ENCODE data around the gene BDKRB2. TPM values are rescaled to one million over a fixed set of nuclear protein-coding genes. Genes with fewer than 3 reads are reported as not detected.

The BDKRB2 gene
- total and polyA plus RNA-seq, 2 of the 8 experiments (the other 6 are each of a cell fraction or from before 2014, with no cell fraction given): 0.13 to 0.21 TPM

GRCh38 chr14:96156804-96157760, 47.6 kb upstream of the BDKRB2 start:
- Histone ChIP-seq H3K18ac (ENCODE audit: extremely low read depth, low read length) (no peak overlapping the region), H3K9ac (replicated peaks in 1 of 4; ENCODE audit: extremely low read depth in 1 of 4, low read depth in 3 of 4, low read length in 3 of 4) (no peak overlapping the region), H3K4me1 (replicated peaks in 1 of 4; ENCODE audit: control insufficient read depth in 3 of 4, insufficient read depth in 4 of 4, low read length in 3 of 4) (no peaks in the 10 kb centered on the region), H3K27ac (ENCODE audit: low read depth, low read length) (no peak overlapping the region), H2AFZ (ENCODE audit: low read length) (no peak overlapping the region), H3K36me3 (ENCODE audit: control insufficient read depth in 2 of 4, insufficient read depth in 4 of 4, low read length in 3 of 4) (no peaks in the 10 kb centered on the region), H3K23ac (ENCODE audit: insufficient read length) (no peak overlapping the region), H4K20me1 (replicated peaks in 1 of 2; ENCODE audit: control insufficient read depth in 1 of 2, insufficient read depth in 2 of 2, low read length in 2 of 2) (no peaks in the 10 kb centered on the region), H4K8ac (ENCODE audit: extremely low read depth, insufficient read depth, low read length) (no peak overlapping the region), H2BK12ac (ENCODE audit: low read depth, low read length) (no peak overlapping the region), H2BK20ac (ENCODE audit: low read length) (no peak overlapping the region), H2BK5ac (ENCODE audit: low read depth, low read length) (no peak overlapping the region), H4K91ac (replicated peaks; ENCODE audit: insufficient read length, low read length) (no peak overlapping the region), H3K4ac (replicated peaks; ENCODE audit: insufficient read length, low read depth, low read length) (no peak overlapping the region), H3K9me3 (ENCODE audit: insufficient read depth in 2 of 2, low read depth in 1 of 2, low read length in 1 of 2) (no peaks in the 10 kb centered on the region), H3K79me2 (ENCODE audit: control insufficient read depth in 1 of 2, insufficient read depth in 2 of 2, low read length in 2 of 2) (no peaks in the 10 kb centered on the region), H3K27me3 (replicated peaks in 1 of 4; ENCODE audit: control insufficient read depth in 3 of 4, extremely low read depth in 1 of 4, insufficient read depth in 3 of 4, low read length in 3 of 4) (no peaks in the 10 kb centered on the region), H2BK15ac (ENCODE audit: low read length) (no peak overlapping the region), H3K56ac (replicated peaks; ENCODE audit: insufficient read length, low read depth, low read length) (no peak overlapping the region), H3K4me2 (ENCODE audit: insufficient read depth in 1 of 2, low read depth in 2 of 2, low read length in 2 of 2) (no peak overlapping the region), H2BK120ac (replicated peaks; ENCODE audit: low read depth, low read length) (no peak overlapping the region), H3K23me2 (ENCODE audit: low read depth, low read length) (no peaks in the 10 kb centered on the region), H4K5ac (ENCODE audit: insufficient read length, low read depth, low read length) (no peak overlapping the region), H2AK5ac (ENCODE audit: low read depth, low read length) (no peak overlapping the region), H3K14ac (ENCODE audit: insufficient read length) (no peak overlapping the region), H3K4me3 (ENCODE audit: extremely low read depth in 1 of 4, insufficient read depth in 2 of 4, low read depth in 3 of 4, low read length in 4 of 4) (no peak overlapping the region), H3K79me1 (ENCODE audit: low read depth, low read length) (no peaks in the 10 kb centered on the region)
- CTCF ChIA-PET (ENCODE audit: partially characterized antibody): interaction anchor here (1.3 kb wide), 1 partner anchor 56 kb away, joined by 6 read pairs; no protein-coding TSS in a partner anchor
- no peak for DNase-seq (ENCODE audit: low read depth in 1 of 2, low spot score in 2 of 2)
- POLR2A ChIA-PET (ENCODE audit: partially characterized antibody): no interaction called here
- WGBS, 2 experiments (ENCODE audit: extremely low coverage in 1 of 2, insufficient coverage in 1 of 2, insufficient read length in 1 of 2, insufficient replicate concordance in 2 of 2, low coverage in 1 of 2, low lambda C conversion rate in 2 of 2, missing lambda C conversion rate in 1 of 2): 84% methylated on average over 7 of the region's 7 CpGs; no CpG with 5 or more reads in 1 of the 2 experiments
- FAIRE-seq: no peak
- TF ChIP-seq SIRT6 (IDR thresholded peaks at IDR 0.05; ENCODE audit: low read length) (no peak), SIX5 (IDR thresholded peaks at IDR 0.05; ENCODE audit: low read depth, low read length) (no peak), SAP30 (IDR thresholded peaks at IDR 0.05; ENCODE audit: insufficient read depth, insufficient replicate concordance, low read length) (no peak), ATF3 (IDR thresholded peaks at IDR 0.05; ENCODE audit: insufficient read depth, low read depth, low read length) (no peak), CTBP2 (IDR thresholded peaks at IDR 0.05; ENCODE audit: borderline replicate concordance, insufficient read depth, insufficient read length, low read length) (no peak), POU5F1 (IDR thresholded peaks at IDR 0.05; ENCODE audit: low read depth, low read length) (no peak), SP2 (IDR thresholded peaks at IDR 0.05; ENCODE audit: low read length) (no peak), CHD1 (IDR thresholded peaks at IDR 0.05; ENCODE audit: low read depth, low read length) (no peak), ATF2 (IDR thresholded peaks at IDR 0.05; ENCODE audit: low read length) (no peak), JUN (IDR thresholded peaks at IDR 0.05; ENCODE audit: low read depth, low read length) (no peak)

Data from H1 (cell line).